BJ (cell line): Measurements from ENCODE around the gene RGL2. TPM values are rescaled to one million over a fixed set of nuclear protein-coding genes. Genes with fewer than 3 reads are reported as not detected.

Experiments used
- CTCF ChIA-PET: fragments of 350-600 bp; formaldehyde crosslinking; extraction: SDS; loops from one replicate; lab custom pipeline; 2021; ENCODE audit warnings: antibody characterized with exemption, inconsistent platforms; lab: Yijun Ruan, JAX
- POLR2A ChIA-PET: fragments of 300-600 bp; sonication (Branson Sonifier 250); formaldehyde crosslinking; extraction: SDS; loops from one replicate; lab custom pipeline; 2021; ENCODE audit warnings: antibody characterized with exemption; lab: Charles Lee
- DNase-seq: peaks from one replicate; pipeline ENCODE4 v3.0.0-alpha.2; 2011; ENCODE audit warnings: low read depth
- H3K27me3 ChIP-seq: 2 replicates; pipeline ENCODE4 v1.6.0; 2011; ENCODE audit warnings: low read length; ENCODE audit not compliant: control insufficient read depth, insufficient read depth
- H3K36me3 ChIP-seq: 2 replicates; pipeline ENCODE4 v1.5.1; 2011; ENCODE audit warnings: low read length; ENCODE audit not compliant: control insufficient read depth, insufficient read depth
- H3K4me3 ChIP-seq: 2 replicates; pipeline ENCODE4 v1.5.1; 2011; ENCODE audit warnings: low read depth, mild to moderate bottlenecking, control low read depth, low read length
- CTCF ChIP-seq: IDR thresholded peaks from 2 replicates; pipeline ENCODE4 v1.5.1; 2011; ENCODE audit warnings: low read depth, mild to moderate bottlenecking, control low read depth, inconsistent platforms, low read length, moderate library complexity; ENCODE audit not compliant: insufficient read depth
- polyA plus RNA-seq: library from polyadenylated mRNA; depleted of rRNA; stranded (reverse); fragments of >200 nt; gene quantifications from 2 replicates; pipeline ENCODE4 v1.2.3, GENCODE V29; 2011

RGL2 gene
- polyA plus RNA-seq, 1 experiment: 35.2 TPM

GRCh38 chr6:33279257-33279695, 19.5 kb downstream of the RGL2 start:
- Histone ChIP-seq H3K4me3 (no peak overlapping the region), H3K27me3 (no peaks in the 10 kb centered on the region), H3K36me3 (peaks cover 21% of the 10 kb centered on the region)
- TF ChIP-seq CTCF: no peak
- CTCF ChIA-PET: interaction anchor here (1.2 to 3.7 kb wide), 4 partner anchors 9 to 147 kb away, joined by 5 to 21 read pairs (median 10); partner anchors contain the start of genes RGL2 and WDR46
- POLR2A ChIA-PET: no interaction called here
- no peak for DNase-seq

DNA sequence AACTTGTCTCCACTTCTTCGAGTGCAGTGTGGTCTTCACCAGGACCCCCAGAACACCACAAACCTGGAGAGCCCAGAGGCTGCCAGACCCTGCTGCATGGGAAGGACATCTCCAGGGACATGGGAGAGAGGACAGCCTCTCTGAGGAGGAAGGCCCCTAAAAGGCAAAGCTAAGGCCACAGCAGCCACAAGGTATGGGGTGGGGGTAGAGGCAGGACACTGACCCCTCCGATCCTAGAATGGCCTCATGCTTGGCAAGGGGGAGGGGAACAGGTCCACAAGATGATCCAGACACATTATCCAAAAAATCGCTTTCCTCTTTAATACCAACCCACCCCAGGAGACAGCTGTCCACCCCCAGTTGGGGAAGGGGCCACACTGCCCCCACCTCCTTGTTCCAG, 19.9 kb downstream of the RGL2 start:
- Histone ChIP-seq H3K27me3 (no peaks in the 10 kb centered on the region), H3K4me3 (no peak overlapping the region), H3K36me3 (peaks cover 22% of the 10 kb centered on the region)
- TF ChIP-seq CTCF: no peak
- ChIA-PET CTCF (interaction anchor here (1.2 to 3.7 kb wide), 4 partner anchors 9 to 147 kb away, joined by 5 to 21 read pairs (median 10); partner anchors contain the start of genes RGL2 and WDR46), POLR2A (no interaction called here)
- no peak for DNase-seq

DNA sequence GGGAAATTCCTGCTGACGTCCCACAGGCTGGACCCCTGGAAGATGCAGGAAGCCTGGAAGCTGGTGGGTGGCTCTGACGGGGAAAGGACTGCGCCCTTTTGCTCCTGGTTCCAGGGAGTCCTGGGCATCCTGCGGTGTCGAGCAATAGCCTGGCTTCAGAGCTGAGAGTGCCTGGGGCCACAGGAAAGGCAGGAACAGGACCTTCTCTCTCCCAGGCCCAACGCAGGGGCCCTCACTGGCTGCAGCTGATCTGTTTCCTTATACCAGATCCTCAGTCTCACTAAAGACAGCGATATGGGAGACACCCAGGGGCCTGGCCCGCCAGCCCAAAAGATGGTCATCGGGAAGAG, 20.4 kb downstream of the RGL2 start:
- H3K27me3 ChIP-seq: no peaks in the 10 kb centered on the region

DNA sequence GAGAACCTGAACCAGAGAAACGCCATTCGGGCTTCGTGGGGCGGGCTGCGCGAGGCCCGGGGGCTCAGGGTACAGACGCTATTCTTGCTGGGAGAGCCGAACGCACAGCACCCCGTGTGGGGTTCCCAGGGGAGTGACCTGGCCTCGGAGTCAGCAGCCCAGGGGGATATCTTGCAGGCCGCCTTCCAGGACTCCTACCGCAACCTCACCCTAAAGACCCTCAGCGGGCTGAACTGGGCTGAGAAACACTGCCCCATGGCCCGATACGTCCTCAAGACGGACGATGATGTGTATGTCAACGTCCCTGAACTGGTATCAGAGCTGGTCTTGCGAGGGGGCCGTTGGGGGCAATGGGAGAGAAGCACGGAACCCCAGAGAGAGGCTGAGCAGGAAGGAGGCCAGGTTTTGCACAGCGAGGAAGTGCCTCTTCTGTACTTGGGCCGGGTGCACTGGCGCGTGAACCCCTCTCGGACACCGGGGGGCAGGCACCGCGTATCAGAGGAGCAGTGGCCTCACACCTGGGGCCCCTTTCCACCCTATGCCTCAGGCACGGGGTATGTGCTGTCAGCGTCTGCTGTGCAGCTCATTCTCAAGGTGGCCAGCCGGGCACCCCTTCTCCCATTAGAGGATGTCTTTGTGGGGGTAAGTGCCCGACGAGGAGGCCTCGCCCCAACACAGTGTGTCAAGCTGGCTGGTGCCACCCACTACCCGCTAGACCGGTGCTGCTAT, 20.9 kb downstream of the RGL2 start:
- no peak for DNase-seq
- POLR2A ChIA-PET: no interaction called here

More for the DNA sequence above, 20.4 kb downstream of the RGL2 start:
- H3K4me3 ChIP-seq: no peak overlapping the region
- ChIA-PET CTCF (interaction anchor here (0.6 to 3.7 kb wide), 6 partner anchors 10 to 148 kb away, joined by 3 to 21 read pairs (median 6); partner anchors contain the start of genes RGL2 and WDR46), POLR2A (no interaction called here)
- no peak for TF ChIP-seq CTCF
- H3K36me3 ChIP-seq: peaks cover 22% of the 10 kb centered on the region
- no peak for DNase-seq

More for the DNA sequence above, 20.9 kb downstream of the RGL2 start:
- no peaks in the 10 kb centered on the region for H3K27me3 ChIP-seq
- no peak for TF ChIP-seq CTCF
- peak overlapping the region; percentile 49 for H3K4me3 ChIP-seq
- H3K36me3 ChIP-seq: peaks cover 22% of the 10 kb centered on the region
- CTCF ChIA-PET: interaction anchor here (0.6 to 3.7 kb wide), 13 partner anchors 9 to 293 kb away, joined by 3 to 21 read pairs (median 4); partner anchors contain the start of genes RGL2, WDR46 and ZBTB22
